GM10248 (cell line): ENCODE results near the gene COPB1.

ENCODE experiments used
- CTCF ChIA-PET: fragments of 300-600 bp; sonication (Branson Sonifier 250); formaldehyde crosslinking; extraction: SDS; loops from one replicate; lab custom pipeline; 2021; ENCODE audit warnings: antibody characterized with exemption; lab: Yijun Ruan, JAX
- POLR2A ChIA-PET: fragments of 350-650 bp; sonication (Branson Sonifier 250); formaldehyde crosslinking; extraction: SDS; loops from one replicate; lab custom pipeline; 2020; ENCODE audit warnings: antibody characterized with exemption; lab: Yijun Ruan, JAX
- DNase-seq: peaks from one replicate; pipeline ENCODE4 v3.0.0; 2012; ENCODE audit errors: extremely low spot score
- CTCF ChIP-seq: IDR thresholded peaks from 2 replicates; pipeline ENCODE4 v1.5.1; 2012; ENCODE audit warnings: mild to moderate bottlenecking, low read depth; ENCODE audit errors: extremely low read depth, missing control alignments, control extremely low read depth

COPB1 gene

GRCh38 chr11:14499560-14500180, at the start of gene COPB1:
Gene COPB1, minus strand, starts transcription at chr11:14499811. Its CDS starts 883 bp downstream, at chr11:14498928.
- TF ChIP-seq CTCF, result no peak

GRCh38 chr11:14547440-14547839, 47.8 kb upstream of the COPB1 start:
- no peak for TF ChIP-seq CTCF
- ChIA-PET POLR2A (no interaction called here), CTCF (interaction anchor here (0.8 to 1.7 kb wide), 6 partner anchors 9 to 361 kb away, joined by 3 to 6 read pairs (median 4); no protein-coding TSS in a partner anchor)
- DNase-seq, result no peak

More at GRCh38 chr11:14499560-14500180, at the start of gene COPB1:
- ChIA-PET CTCF (interaction anchor here (1.2 to 1.6 kb wide), 5 partner anchors 35 to 199 kb away, joined by 3 to 5 read pairs (median 3); no protein-coding TSS in a partner anchor), POLR2A (interaction anchor here (0.6 to 1.6 kb wide), 3 partner anchors 20 to 1126 kb away, joined by 3 to 7 read pairs (median 4); partner anchors contain the start of gene PSMA1)
- DNase-seq, result peak; percentile 89

DNA sequence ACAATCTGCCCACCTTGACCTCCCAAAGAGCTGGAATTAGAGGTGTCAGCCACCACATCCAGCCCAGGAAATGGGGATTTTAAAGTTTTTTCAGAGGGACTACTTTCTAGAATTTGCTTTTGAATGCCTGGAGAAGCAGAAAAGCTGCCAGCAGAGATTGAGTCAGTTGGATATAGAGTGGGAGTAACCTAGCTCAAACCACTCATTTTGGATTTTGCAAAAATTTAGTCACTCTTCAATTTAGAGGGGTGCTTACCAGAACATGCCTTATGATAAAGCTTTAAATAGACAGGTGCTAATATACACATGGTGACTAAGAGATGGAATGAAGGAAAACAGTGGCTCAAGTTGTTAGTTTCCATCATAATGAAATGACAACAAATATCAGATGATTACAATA, 47.1 kb upstream of the COPB1 start:
- TF ChIP-seq CTCF, result no peak
- CTCF ChIA-PET, result interaction anchor here (1.0 to 2.0 kb wide), 6 partner anchors 13 to 361 kb away, joined by 3 to 6 read pairs (median 4); no protein-coding TSS in a partner anchor
- POLR2A ChIA-PET, result no interaction called here

GRCh38 chr11:14544611-14545010, 45.0 kb upstream of the COPB1 start:
- no peak for TF ChIP-seq CTCF
- DNase-seq, result no peak
- ChIA-PET CTCF (interaction anchor here (0.7 to 2.0 kb wide), 2 partner anchors 10 to 363 kb away, joined by 3 to 6 read pairs; no protein-coding TSS in a partner anchor), POLR2A (no interaction called here)

More for the DNA sequence above, 47.1 kb upstream of the COPB1 start:
- no peak for DNase-seq

- ChIA-PET CTCF (interaction anchor here (1.2 to 3.1 kb wide), 4 partner anchors 9 to 364 kb away, joined by 3 to 19 read pairs (median 6); no protein-coding TSS in a partner anchor), POLR2A (no interaction called here)
- no peak for DNase-seq
- TF ChIP-seq CTCF, result no peak
These were observed 43.6 kb upstream of the COPB1 start for GRCh38 chr11:14543260-14543659.

- ChIA-PET POLR2A (no interaction called here), CTCF (interaction anchor here (1.2 to 3.1 kb wide), 5 partner anchors 10 to 365 kb away, joined by 3 to 19 read pairs (median 5); no protein-coding TSS in a partner anchor)
- no peak for DNase-seq
- no peak for TF ChIP-seq CTCF
These were observed 42.7 kb upstream of the COPB1 start for GRCh38 chr11:14542324-14542723.
